Raji (cell line): ENCODE data around the gene STEAP1B.
"Not testable (repeated sequence)": the region's sequence is repeated elsewhere in the genome, so short reads cannot be mapped to it uniquely, and the experiment has no call there.

ENCODE experiments used
- POLR2A ChIP-seq: IDR thresholded peaks from 2 replicates; pipeline ENCODE4 v1.6.1; 2011; ENCODE audit warnings: low read depth, low read length, control low read depth; ENCODE audit not compliant: insufficient read depth

STEAP1B gene

GRCh38 chr7:22499888-22500689 is at the start of gene STEAP1B:
Gene STEAP1B (minus strand): TSS chr7:22500188. CDS start chr7:22494855, 5,333 bp downstream.
- not testable (repeated sequence) for TF ChIP-seq POLR2A

GRCh38 chr7:22549051-22549450 is 49.1 kb upstream of the STEAP1B start:
- no peak for TF ChIP-seq POLR2A

DNA sequence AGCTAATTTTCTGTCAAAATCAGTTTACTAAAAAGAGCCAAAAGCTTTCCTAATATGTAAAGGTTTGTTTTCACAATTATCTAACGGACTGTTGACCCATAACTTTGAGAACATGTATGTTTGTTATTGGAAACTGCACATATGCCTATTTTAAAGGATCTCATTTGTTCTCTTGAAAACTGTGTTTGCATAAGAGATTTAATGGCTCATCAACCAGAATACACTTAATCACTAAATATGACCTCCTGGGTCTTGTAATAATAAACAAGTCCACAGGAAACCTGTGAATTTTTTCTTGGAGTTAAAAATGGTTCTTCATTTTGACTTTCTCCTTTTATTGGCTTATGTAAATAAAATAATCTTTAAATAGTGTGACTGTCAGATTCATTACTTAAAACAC is 48.3 kb upstream of the STEAP1B start:
- no peak for TF ChIP-seq POLR2A

DNA sequence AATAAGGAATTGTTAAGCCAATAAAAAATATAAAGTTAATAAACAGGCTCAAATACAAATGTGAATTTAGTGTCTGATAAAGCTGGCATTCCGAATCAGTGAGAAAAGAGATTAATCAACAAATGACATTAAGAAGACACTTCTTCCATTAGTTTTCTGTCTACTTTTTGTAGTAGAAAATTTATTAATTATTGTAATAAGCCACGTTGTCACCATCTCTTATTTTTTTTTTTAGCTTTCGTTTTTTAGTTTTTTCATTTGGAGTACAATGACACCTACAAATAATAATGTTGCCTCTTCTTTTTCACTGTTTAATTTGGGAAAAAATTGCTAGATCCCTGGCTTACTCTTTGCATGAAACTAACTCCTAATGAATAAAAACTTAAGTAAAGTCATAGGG is 46.8 kb upstream of the STEAP1B start:
- TF ChIP-seq POLR2A = no peak

DNA sequence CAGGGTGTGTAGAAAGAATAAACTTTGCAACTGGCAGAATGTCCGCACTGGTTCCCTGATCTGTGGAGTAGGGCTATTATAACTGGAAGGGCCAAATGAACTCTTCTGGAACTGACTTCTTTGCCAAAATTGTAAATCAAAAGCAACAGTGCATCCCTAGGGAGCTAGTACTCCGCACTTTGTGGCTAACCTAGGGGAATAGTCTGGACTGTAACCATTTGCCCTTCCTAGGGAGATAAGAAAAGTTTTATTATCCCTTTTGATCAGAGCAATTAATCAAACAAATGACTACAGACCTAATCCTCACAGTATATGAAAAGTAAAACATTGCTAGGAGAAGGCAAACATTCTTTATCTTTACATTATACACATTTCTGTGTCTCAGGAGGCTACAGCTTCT is 45.5 kb upstream of the STEAP1B start:
- no peak for TF ChIP-seq POLR2A

- no peak for TF ChIP-seq POLR2A
These were observed 44.3 kb upstream of the STEAP1B start for GRCh38 chr7:22544245-22544644.

GRCh38 chr7:22543169-22543568 is 43.2 kb upstream of the STEAP1B start:
- TF ChIP-seq POLR2A = no peak

GRCh38 chr7:22542669-22543068 is 42.7 kb upstream of the STEAP1B start:
- no peak for TF ChIP-seq POLR2A

GRCh38 chr7:22542254-22542653 is 42.3 kb upstream of the STEAP1B start:
- TF ChIP-seq POLR2A = no peak

GRCh38 chr7:22541789-22542188 is 41.8 kb upstream of the STEAP1B start:
- no peak for TF ChIP-seq POLR2A

GRCh38 chr7:22499044-22499443 is 944 bp downstream of the STEAP1B start:
- TF ChIP-seq POLR2A = no peak

DNA sequence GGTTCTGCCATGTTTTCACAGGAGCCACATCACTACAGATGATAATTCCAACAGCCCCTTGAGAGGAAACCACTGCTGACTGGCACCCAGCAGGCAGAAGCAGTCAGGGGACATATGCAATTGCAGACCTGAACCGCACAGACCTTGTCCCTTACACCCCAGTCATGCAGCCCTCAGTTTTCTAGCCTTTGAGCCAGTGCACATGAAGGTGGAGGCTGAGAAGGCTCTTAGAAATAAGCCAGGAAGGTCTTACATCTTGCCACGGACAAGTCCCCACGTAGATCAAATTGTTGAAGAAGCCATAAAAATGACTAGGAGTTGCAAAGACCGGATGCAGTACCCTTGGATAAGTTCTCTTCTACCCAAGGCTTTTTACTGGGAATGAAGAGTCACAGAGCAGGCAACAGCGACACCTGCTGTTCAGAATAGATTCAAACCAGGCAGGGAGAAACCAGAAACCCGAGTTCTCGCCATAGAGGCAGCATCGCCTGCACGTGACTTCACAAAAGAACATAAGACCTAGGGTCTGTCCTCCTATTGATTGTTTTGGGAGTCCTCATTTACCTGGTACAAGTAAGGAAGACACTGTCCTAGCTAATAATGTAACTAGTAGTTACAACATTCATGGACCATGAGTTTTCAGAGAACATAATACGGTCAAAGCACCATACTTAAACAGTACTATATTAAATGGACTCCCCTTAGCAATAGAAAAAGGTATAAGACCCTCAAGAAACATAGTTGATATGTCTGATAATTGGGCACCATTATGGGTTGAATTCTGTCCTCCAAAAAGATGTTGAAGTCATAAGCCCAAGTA is 11.1 kb downstream of the STEAP1B start:
- TF ChIP-seq POLR2A = no peak

GRCh38 chr7:22487978-22488642 is 11.9 kb downstream of the STEAP1B start:
- no peak for TF ChIP-seq POLR2A

DNA sequence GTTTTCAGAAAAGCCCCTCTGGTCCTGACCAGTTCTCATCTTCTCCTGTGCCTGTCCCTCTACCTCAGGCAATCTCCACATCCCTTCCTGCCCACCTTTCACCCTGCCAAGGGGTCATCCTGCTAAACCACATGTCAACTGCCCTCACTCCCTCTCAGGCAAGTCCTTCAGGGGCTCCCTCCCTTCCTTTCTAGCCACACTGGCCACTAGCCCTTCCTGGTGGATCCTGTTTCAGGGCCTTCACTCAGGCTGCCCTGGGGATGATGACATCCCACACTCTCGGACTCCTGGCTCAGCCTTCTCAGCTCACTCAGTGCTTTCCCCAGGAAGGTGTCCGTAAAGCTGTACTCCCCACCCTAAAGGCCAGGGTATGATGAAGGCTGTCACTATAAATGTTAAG is 13.4 kb downstream of the STEAP1B start:
- TF ChIP-seq POLR2A = no peak

DNA sequence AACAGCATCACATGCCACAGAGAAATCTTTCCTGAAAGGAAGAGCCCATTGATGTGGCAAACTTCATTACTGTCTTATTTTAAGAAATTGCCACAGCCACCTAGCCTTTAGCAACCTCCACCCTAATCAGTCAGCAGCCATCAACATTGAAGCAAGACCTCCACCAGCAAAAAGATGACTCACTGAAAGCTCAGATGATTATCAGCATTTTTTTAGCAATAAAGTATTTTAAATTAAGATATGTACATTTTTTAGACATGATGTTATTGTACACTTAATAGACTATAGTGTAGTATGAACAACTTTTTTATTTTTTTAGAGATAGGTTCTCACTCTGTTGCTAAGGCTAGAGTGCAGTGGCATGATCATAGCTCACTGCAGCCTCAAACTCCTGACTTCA is 14.8 kb downstream of the STEAP1B start:
- no peak for TF ChIP-seq POLR2A

DNA sequence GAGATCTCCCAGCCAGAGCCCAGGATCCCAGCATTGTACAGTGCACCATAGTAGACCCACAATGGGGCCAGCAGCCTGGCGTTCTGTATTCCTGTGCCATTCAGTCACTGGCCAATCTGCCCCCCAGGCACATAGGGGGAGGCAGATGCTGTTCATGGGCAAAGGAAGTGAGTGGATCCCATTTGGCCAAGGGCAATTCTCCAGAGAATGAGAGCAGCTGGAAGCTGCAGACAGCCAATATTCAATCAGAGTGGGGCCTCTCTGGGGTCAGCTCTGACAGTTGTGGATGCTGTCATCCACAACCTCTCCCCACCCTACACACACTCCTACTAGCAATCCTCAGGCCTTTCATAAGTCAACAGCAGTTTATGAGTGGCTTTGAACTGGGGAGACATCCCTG is 17.5 kb downstream of the STEAP1B start:
- no peak for TF ChIP-seq POLR2A
